ENCODE data around the gene AKAP7.
A peak's percentile ranks its signal among the peaks of the same experiment; 100 is the strongest.

Gene AKAP7

DNA sequence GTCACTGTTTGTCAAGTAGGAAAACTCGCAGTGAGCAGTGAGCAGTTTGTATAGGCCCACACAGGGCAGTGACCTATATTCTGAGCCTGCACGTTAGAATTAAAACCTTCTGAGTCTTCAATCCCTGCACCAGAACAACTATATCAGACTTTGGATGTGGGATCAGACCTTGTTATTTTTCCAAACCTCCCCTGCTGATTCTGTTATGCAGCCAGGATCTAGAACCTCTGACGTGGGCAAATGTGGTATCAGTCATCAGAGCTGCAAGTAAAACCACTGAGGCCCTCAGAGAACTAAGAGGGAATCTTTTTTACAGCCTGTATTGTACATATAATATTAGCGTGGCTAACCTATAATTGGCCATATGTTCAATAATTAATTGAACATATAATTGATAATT lies 32.0 kb upstream of the AKAP7 start:
- Mint-ChIP-seq H3K36me3 (ENCODE audit: low read depth) (no peaks in the 10 kb centered on the region), H3K4me3 (no peak overlapping the region), H3K4me1 (peaks cover 10% of the 10 kb centered on the region), H3K27ac (no peak overlapping the region), H3K27me3 (ENCODE audit: low read depth) (no peaks in the 10 kb centered on the region), H3K9me3 (peaks cover 9% of the 10 kb centered on the region)
- TF ChIP-seq, protein P1, sequence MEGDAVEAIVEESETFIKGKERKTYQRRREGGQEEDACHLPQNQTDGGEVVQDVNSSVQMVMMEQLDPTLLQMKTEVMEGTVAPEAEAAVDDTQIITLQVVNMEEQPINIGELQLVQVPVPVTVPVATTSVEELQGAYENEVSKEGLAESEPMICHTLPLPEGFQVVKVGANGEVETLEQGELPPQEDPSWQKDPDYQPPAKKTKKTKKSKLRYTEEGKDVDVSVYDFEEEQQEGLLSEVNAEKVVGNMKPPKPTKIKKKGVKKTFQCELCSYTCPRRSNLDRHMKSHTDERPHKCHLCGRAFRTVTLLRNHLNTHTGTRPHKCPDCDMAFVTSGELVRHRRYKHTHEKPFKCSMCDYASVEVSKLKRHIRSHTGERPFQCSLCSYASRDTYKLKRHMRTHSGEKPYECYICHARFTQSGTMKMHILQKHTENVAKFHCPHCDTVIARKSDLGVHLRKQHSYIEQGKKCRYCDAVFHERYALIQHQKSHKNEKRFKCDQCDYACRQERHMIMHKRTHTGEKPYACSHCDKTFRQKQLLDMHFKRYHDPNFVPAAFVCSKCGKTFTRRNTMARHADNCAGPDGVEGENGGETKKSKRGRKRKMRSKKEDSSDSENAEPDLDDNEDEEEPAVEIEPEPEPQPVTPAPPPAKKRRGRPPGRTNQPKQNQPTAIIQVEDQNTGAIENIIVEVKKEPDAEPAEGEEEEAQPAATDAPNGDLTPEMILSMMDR (IDR thresholded peaks at IDR 0.05; ENCODE audit: unreplicated experiment in 3 of 3) = no peak

GRCh38 chr6:131103901-131104300 lies 31.4 kb upstream of the AKAP7 start:
- no peaks in the 10 kb centered on the region for H3K27me3 Mint-ChIP-seq (ENCODE audit: low read depth)
- H3K36me3 Mint-ChIP-seq (ENCODE audit: low read depth) = no peaks in the 10 kb centered on the region
- no peak overlapping the region for H3K4me3 Mint-ChIP-seq
- no peak overlapping the region for H3K27ac Mint-ChIP-seq
- H3K9me3 Mint-ChIP-seq = peaks cover 9% of the 10 kb centered on the region
- peaks cover 10% of the 10 kb centered on the region for H3K4me1 Mint-ChIP-seq
- TF ChIP-seq, protein P1 (IDR thresholded peaks at IDR 0.05; ENCODE audit: unreplicated experiment in 3 of 3) = no peak

DNA sequence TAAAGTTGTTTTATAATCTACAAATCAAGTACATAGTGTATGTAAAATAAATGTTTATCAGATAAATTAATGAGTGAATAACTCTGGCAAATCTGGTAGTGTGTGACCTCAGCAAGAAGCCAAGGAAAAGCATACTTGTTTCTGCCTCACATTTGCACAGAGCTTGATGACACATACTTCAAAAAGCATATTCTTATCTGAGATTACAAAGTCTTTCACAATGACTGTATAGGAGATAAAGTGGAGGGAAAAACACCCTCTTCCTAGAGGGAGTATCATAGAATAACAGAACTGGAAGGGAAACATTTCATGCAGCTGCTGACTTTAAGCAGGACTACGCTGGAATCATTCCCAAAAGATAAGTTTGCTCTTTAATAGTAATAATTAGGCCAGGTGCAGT lies 28.1 kb upstream of the AKAP7 start:
- peak overlapping the region; percentile 3 to 27 (median 12) for H3K27ac Mint-ChIP-seq
- no peaks in the 10 kb centered on the region for H3K36me3 Mint-ChIP-seq (ENCODE audit: low read depth)
- no peak overlapping the region for H3K4me3 Mint-ChIP-seq
- H3K9me3 Mint-ChIP-seq = no peaks in the 10 kb centered on the region
- H3K4me1 Mint-ChIP-seq = peaks cover 10% of the 10 kb centered on the region
- no peaks in the 10 kb centered on the region for H3K27me3 Mint-ChIP-seq (ENCODE audit: low read depth)
- TF ChIP-seq, protein P1 (IDR thresholded peaks at IDR 0.05; ENCODE audit: unreplicated experiment in 3 of 3) = no peak

- H3K4me1 Mint-ChIP-seq = peaks cover 2% of the 10 kb centered on the region
- no peaks in the 10 kb centered on the region for H3K9me3 Mint-ChIP-seq
- no peak overlapping the region for H3K27ac Mint-ChIP-seq
- TF ChIP-seq, protein P1 (IDR thresholded peaks at IDR 0.05; ENCODE audit: unreplicated experiment in 3 of 3) = no peak
- H3K27me3 Mint-ChIP-seq (ENCODE audit: low read depth) = no peaks in the 10 kb centered on the region
- no peaks in the 10 kb centered on the region for H3K36me3 Mint-ChIP-seq (ENCODE audit: low read depth)
- no peak overlapping the region for H3K4me3 Mint-ChIP-seq
These were observed 23.0 kb upstream of the AKAP7 start for GRCh38 chr6:131112249-131112648.

- Mint-ChIP-seq H3K4me3 (no peak overlapping the region), H3K9me3 (no peaks in the 10 kb centered on the region), H3K4me1 (no peaks in the 10 kb centered on the region), H3K27ac (no peak overlapping the region), H3K27me3 (ENCODE audit: low read depth) (no peaks in the 10 kb centered on the region), H3K36me3 (ENCODE audit: low read depth) (no peaks in the 10 kb centered on the region)
- TF ChIP-seq, protein P1 (IDR thresholded peaks at IDR 0.05; ENCODE audit: unreplicated experiment in 3 of 3) = no peak
These were observed 19.6 kb upstream of the AKAP7 start for GRCh38 chr6:131115651-131116050.

- H3K9me3 Mint-ChIP-seq = no peaks in the 10 kb centered on the region
- H3K36me3 Mint-ChIP-seq (ENCODE audit: low read depth) = no peaks in the 10 kb centered on the region
- no peak overlapping the region for H3K27ac Mint-ChIP-seq
- TF ChIP-seq, protein P1 (IDR thresholded peaks at IDR 0.05; ENCODE audit: unreplicated experiment in 3 of 3) = no peak
- no peaks in the 10 kb centered on the region for H3K4me1 Mint-ChIP-seq
- H3K27me3 Mint-ChIP-seq (ENCODE audit: low read depth) = no peaks in the 10 kb centered on the region
- H3K4me3 Mint-ChIP-seq = no peak overlapping the region
These were observed 18.9 kb upstream of the AKAP7 start for GRCh38 chr6:131116321-131116720.

All from nephron (organoid).